Glutamatergic neuron (in vitro differentiated cells): ENCODE measurements around the gene TAF11L11. TPM values are rescaled to one million over a fixed set of nuclear protein-coding genes. Genes with fewer than 3 reads are reported as not detected.
A peak's percentile ranks its signal among the peaks of the same experiment; 100 is the strongest.
"Not testable (repeated sequence)": the region's sequence is repeated elsewhere in the genome, so short reads cannot be mapped to it uniquely, and the experiment has no call there.

Experiments used
- DNase-seq: peaks from one replicate; pipeline ENCODE4 v3.0.0; 2022
- H3K27ac Mint-ChIP-seq: one replicate; pipeline ENCODE4 v1.8.0; 2020; ENCODE audit warnings: mild to moderate bottlenecking, mixed read lengths, inconsistent platforms; ENCODE audit not compliant: unreplicated experiment
- H3K27me3 Mint-ChIP-seq: one replicate; pipeline ENCODE4 v1.8.0; 2020; ENCODE audit warnings: mild to moderate bottlenecking, moderate library complexity, mixed read lengths, inconsistent platforms; ENCODE audit not compliant: unreplicated experiment
- H3K36me3 Mint-ChIP-seq: one replicate; pipeline ENCODE4 v1.8.0; 2020; ENCODE audit warnings: mild to moderate bottlenecking, mixed read lengths, inconsistent platforms; ENCODE audit not compliant: unreplicated experiment
- H3K4me1 Mint-ChIP-seq: one replicate; pipeline ENCODE4 v1.8.0; 2020; ENCODE audit warnings: mild to moderate bottlenecking, low read depth, mixed read lengths, inconsistent platforms; ENCODE audit not compliant: unreplicated experiment
- H3K4me3 Mint-ChIP-seq: one replicate; pipeline ENCODE4 v1.8.0; 2020; ENCODE audit warnings: mild to moderate bottlenecking, mixed read lengths, inconsistent platforms; ENCODE audit not compliant: unreplicated experiment
- H3K9me3 Mint-ChIP-seq: one replicate; pipeline ENCODE4 v1.8.0; 2020; ENCODE audit warnings: mild to moderate bottlenecking, moderate library complexity, mixed read lengths, inconsistent platforms; ENCODE audit not compliant: unreplicated experiment
- CTCF ChIP-seq: fragments of 200-600 bp; sonication (generic); IDR thresholded peaks from one replicate; pipeline ENCODE4 v1.5.0; 2021; ENCODE audit not compliant: partially characterized antibody, unreplicated experiment
- total RNA-seq: library from RNA; stranded (reverse); fragmentation: NEBNext Ultra II Directional; extraction: Animal tissue kit (Norgen Biotek cat#: 25700); gene quantifications from one replicate; pipeline ENCODE4 v1.2.1, GENCODE V29; 2021; ENCODE audit not compliant: unreplicated experiment

Gene TAF11L11
- total RNA-seq, 1 donor from 2014 or later: 3.7 TPM

GRCh38 chr5:17614872-17615605 lies 11.1 kb downstream of the TAF11L11 start:
- Mint-ChIP-seq H3K4me1 (peaks cover 17% of the 10 kb centered on the region), H3K27ac (peak overlapping the region; percentile 56), H3K27me3 (peaks cover 8% of the 10 kb centered on the region), H3K4me3 (peak overlapping the region; percentile 38), H3K9me3 (peaks cover 6% of the 10 kb centered on the region), H3K36me3 (peaks cover 9% of the 10 kb centered on the region)
- DNase-seq: no peak
- TF ChIP-seq CTCF: no peak

- no peak for DNase-seq
- Mint-ChIP-seq H3K4me1 (peaks cover 8% of the 10 kb centered on the region), H3K4me3 (no peak overlapping the region), H3K9me3 (no peaks in the 10 kb centered on the region), H3K36me3 (peaks cover 5% of the 10 kb centered on the region), H3K27ac (no peak overlapping the region), H3K27me3 (peaks cover 1% of the 10 kb centered on the region)
- no peak for TF ChIP-seq CTCF
Measured at GRCh38 chr5:17619354-17619753, 15.4 kb downstream of the TAF11L11 start.

- Mint-ChIP-seq H3K27ac (no peak overlapping the region), H3K4me1 (peaks cover 1% of the 10 kb centered on the region), H3K4me3 (no peak overlapping the region), H3K9me3 (no peaks in the 10 kb centered on the region), H3K27me3 (peaks cover 1% of the 10 kb centered on the region), H3K36me3 (peaks cover 5% of the 10 kb centered on the region)
- DNase-seq: no peak
- TF ChIP-seq CTCF: peak; percentile 56
Measured at GRCh38 chr5:17620627-17621026, 16.6 kb downstream of the TAF11L11 start.

- H3K36me3 Mint-ChIP-seq: no peaks in the 10 kb centered on the region
- no peak for TF ChIP-seq CTCF
- no peak overlapping the region for H3K4me3 Mint-ChIP-seq
- peaks cover 7% of the 10 kb centered on the region for H3K4me1 Mint-ChIP-seq
- H3K27ac Mint-ChIP-seq: peak overlapping the region; percentile 55
- H3K27me3 Mint-ChIP-seq: peaks cover 3% of the 10 kb centered on the region
- DNase-seq: no peak
- peaks cover 3% of the 10 kb centered on the region for H3K9me3 Mint-ChIP-seq
Measured at GRCh38 chr5:17625686-17626085, 21.7 kb downstream of the TAF11L11 start.

DNA sequence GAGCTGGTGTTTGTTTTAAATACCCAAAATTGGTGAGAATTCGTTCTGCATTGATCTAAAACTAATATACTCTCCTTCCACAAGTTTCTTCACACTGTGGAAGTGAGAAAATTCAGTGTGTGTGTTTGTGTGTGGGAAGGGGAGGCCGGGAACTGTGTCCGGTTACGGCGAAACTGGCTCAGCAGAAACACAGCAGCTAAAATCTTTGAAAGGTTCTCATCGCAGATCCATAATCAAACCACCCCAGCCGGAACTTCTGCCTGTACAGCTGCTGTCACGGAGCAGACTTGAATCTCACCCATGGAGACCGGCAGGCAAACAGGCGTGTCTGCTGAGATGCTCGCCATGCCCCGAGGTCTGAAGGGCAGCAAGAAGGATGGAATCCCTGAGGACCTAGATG lies 27.8 kb downstream of the TAF11L11 start, which contains the start of gene TAF11L13:
TAF11L13 (plus strand) TSS at position 301 of the 400 bp plus-strand sequence.
- H3K9me3 Mint-ChIP-seq, H3K4me1 Mint-ChIP-seq, H3K27me3 Mint-ChIP-seq, H3K27ac Mint-ChIP-seq, H3K36me3 Mint-ChIP-seq, DNase-seq, H3K4me3 Mint-ChIP-seq: not testable (repeated sequence)
